Activated CD8-positive, alpha-beta memory T cell treated with anti-CD3 and anti-CD28 coated beads, Interleukin-2, amount 10 ng/mL, durations not matched to agents 7 days and 5 days (primary cell): Measurements from ENCODE around the gene DNAH5. TPM values are rescaled to one million over a fixed set of nuclear protein-coding genes. Genes with fewer than 3 reads are reported as not detected.
"Not testable (repeated sequence)": the region's sequence is repeated elsewhere in the genome, so short reads cannot be mapped to it uniquely, and the experiment has no call there.

Experiments
- ATAC-seq: fragments of 150-1000 bp; cut with Tn5 transposase; one replicate; pipeline ENCODE4 v1.10.0; 2021; ENCODE audit warnings: moderate library complexity
- CTCF ChIA-PET: fragments of 350-600 bp; sonication (Branson Sonifier 250); formaldehyde crosslinking; loops from one replicate; lab custom pipeline; 2021; ENCODE audit warnings: antibody characterized with exemption; lab: Charles Lee
- DNase-seq: peaks from one replicate; pipeline ENCODE4 v3.0.0-alpha.2; 2020
- H3K27ac Mint-ChIP-seq: one replicate; pipeline ENCODE4 v1.8.0; 2021; ENCODE audit warnings: mild to moderate bottlenecking, mixed read lengths
- H3K27me3 Mint-ChIP-seq: one replicate; pipeline ENCODE4 v1.8.0; 2021; ENCODE audit warnings: mixed read lengths
- H3K36me3 Mint-ChIP-seq: one replicate; pipeline ENCODE4 v1.8.0; 2021; ENCODE audit warnings: mild to moderate bottlenecking, mixed read lengths
- H3K4me1 Mint-ChIP-seq: one replicate; pipeline ENCODE4 v1.8.0; 2021; ENCODE audit warnings: mixed read lengths
- H3K4me3 Mint-ChIP-seq: one replicate; pipeline ENCODE4 v1.8.0; 2021; ENCODE audit warnings: mild to moderate bottlenecking, moderate library complexity, mixed read lengths
- H3K9me3 Mint-ChIP-seq: one replicate; pipeline ENCODE4 v1.8.0; 2022; ENCODE audit warnings: low read depth, mixed read lengths
- total RNA-seq, 2 experiments: library from RNA; stranded (reverse); gene quantifications; one replicate each; pipeline ENCODE4 v1.2.3, GENCODE V29; 2021

Gene DNAH5, protein sequence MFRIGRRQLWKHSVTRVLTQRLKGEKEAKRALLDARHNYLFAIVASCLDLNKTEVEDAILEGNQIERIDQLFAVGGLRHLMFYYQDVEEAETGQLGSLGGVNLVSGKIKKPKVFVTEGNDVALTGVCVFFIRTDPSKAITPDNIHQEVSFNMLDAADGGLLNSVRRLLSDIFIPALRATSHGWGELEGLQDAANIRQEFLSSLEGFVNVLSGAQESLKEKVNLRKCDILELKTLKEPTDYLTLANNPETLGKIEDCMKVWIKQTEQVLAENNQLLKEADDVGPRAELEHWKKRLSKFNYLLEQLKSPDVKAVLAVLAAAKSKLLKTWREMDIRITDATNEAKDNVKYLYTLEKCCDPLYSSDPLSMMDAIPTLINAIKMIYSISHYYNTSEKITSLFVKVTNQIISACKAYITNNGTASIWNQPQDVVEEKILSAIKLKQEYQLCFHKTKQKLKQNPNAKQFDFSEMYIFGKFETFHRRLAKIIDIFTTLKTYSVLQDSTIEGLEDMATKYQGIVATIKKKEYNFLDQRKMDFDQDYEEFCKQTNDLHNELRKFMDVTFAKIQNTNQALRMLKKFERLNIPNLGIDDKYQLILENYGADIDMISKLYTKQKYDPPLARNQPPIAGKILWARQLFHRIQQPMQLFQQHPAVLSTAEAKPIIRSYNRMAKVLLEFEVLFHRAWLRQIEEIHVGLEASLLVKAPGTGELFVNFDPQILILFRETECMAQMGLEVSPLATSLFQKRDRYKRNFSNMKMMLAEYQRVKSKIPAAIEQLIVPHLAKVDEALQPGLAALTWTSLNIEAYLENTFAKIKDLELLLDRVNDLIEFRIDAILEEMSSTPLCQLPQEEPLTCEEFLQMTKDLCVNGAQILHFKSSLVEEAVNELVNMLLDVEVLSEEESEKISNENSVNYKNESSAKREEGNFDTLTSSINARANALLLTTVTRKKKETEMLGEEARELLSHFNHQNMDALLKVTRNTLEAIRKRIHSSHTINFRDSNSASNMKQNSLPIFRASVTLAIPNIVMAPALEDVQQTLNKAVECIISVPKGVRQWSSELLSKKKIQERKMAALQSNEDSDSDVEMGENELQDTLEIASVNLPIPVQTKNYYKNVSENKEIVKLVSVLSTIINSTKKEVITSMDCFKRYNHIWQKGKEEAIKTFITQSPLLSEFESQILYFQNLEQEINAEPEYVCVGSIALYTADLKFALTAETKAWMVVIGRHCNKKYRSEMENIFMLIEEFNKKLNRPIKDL (N-terminal part only)
- not detected for total RNA-seq

DNA sequence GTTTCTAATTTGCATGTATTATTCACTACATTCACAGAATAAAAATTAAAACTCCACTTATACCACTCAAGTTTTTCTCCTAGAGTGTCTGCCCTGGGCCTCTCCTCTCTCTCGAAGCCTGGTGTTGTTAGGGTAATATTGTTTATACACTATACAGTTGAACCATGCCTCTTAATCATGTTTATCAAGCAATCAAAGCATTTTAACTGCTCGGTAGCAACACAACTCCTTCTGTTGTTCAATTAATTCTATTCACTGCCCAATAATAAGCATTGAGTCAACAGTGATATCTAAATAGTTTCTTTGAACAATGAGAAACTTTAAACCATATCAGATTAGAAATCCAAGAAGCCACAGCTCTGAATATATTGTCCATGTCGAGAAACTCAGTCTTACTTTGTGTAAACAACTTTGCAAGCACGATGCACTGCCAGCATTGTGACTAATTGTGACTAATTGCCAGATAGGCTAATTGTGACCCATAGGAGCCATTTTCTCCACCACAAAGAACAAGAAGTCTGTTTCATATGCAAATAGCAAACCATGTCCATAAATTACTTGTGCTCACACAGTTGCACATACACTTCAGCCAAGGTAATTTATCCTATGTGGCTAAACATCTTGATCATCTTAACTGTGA lies at the start of gene DNAH5:
Gene DNAH5 (minus strand): TSS at position 129 of the 640 bp plus-strand sequence. CDS start 250 bp downstream, outside the sequence.
- Mint-ChIP-seq H3K4me1 (no peaks in the 10 kb centered on the region), H3K27me3 (no peaks in the 10 kb centered on the region), H3K9me3 (peaks cover 2% of the 10 kb centered on the region), H3K4me3 (no peak within 1 kb of the TSS), H3K36me3 (no peaks in the 10 kb centered on the region), H3K27ac (no peak within 1 kb of the TSS)
- CTCF ChIA-PET: no interaction called here
- ATAC-seq: no peak
- no peak for DNase-seq

DNA sequence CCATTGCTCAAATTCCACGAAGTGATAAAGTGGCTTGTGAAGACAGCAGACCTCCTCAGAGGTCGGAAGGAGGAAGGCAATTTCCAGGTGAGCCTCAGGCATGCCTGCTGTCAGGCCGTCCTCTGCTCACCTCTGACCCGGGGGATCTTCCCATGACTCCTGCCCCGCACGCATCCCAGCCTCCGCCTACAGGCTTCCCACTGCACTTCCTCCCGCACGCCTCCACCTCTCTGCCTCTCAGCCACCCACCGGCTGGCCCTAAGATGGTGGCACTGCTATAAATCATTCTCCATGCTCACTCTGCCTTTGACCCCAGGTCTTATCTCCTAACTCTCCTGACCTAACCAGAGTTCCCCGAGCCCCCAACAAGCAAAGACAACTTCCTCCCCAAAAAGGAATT lies 49.4 kb upstream of the DNAH5 start:
- Mint-ChIP-seq H3K4me1 (no peaks in the 10 kb centered on the region), H3K9me3 (peaks cover 4% of the 10 kb centered on the region), H3K27me3 (peaks cover 3% of the 10 kb centered on the region), H3K36me3 (no peaks in the 10 kb centered on the region), H3K4me3 (no peak overlapping the region), H3K27ac (no peak overlapping the region)
- DNase-seq: no peak
- no peak for ATAC-seq
- CTCF ChIA-PET: no interaction called here

DNA sequence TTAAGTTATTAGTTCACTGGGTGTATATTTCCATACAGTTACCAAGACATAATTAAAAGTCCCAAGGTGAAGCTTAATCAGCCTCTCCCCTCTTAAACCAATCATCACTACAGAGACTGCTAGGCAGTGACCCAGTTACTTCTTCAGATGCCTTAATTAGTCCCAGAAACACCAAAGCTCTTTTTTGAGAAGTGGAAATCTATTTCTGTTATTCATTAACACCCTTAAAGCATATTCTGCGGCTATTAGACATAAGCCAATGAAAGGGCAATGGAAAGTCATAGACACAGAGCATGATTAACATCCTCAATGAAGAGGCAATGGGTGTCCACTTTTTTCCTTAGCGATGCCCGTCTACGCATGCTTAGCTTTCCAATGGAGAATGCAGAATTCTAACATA lies 48.3 kb upstream of the DNAH5 start:
- no peaks in the 10 kb centered on the region for H3K36me3 Mint-ChIP-seq
- DNase-seq (no peak), ATAC-seq (no peak)
- H3K9me3 Mint-ChIP-seq: peaks cover 4% of the 10 kb centered on the region
- peaks cover 3% of the 10 kb centered on the region for H3K27me3 Mint-ChIP-seq
- CTCF ChIA-PET: no interaction called here
- H3K4me3 Mint-ChIP-seq: no peak overlapping the region
- H3K27ac Mint-ChIP-seq: no peak overlapping the region
- no peaks in the 10 kb centered on the region for H3K4me1 Mint-ChIP-seq

DNA sequence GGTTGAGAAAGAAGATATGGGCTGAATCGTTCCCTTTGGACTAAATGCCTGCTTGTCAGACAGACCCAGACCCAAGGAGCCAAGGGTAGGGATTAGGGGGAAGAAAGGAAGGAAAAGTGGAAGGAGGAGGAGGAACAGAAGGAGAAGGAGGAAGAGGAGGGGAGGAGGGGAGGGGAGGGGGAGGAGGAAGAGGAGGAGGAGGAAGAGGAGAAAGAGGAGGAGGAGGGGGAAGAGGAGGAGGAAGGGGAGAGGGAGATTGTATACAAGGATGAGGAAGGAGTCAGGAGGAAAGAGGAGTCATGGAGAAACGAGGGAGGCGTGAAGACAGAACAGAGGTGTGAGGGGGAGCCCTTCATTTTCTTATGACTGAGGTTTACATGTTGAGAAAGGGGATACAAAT lies 46.9 kb upstream of the DNAH5 start:
- Mint-ChIP-seq H3K4me3 (no peak overlapping the region), H3K9me3 (no peaks in the 10 kb centered on the region), H3K27ac (no peak overlapping the region), H3K27me3 (peaks cover 3% of the 10 kb centered on the region), H3K4me1 (no peaks in the 10 kb centered on the region), H3K36me3 (no peaks in the 10 kb centered on the region)
- CTCF ChIA-PET: no interaction called here
- ATAC-seq: no peak
- DNase-seq: no peak

DNA sequence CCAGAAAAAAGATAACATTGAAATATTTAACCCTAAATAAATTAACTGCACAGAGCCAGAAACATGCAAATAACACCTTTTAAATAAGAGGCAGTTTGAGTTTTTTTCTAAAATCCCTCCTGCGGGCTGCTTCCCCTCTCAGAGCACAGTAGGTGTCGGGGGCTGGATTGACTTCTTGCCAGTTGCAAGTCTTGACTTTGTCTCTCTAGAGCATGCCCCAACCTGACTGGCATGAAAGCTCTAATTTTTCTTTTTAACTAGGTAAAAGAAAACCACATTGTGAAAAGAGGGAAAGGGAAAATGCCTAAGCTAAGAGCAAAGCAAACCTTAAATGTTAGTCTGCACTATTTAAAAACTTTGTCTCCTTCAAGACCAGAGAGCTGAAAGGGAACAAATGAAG lies 46.4 kb upstream of the DNAH5 start:
- Mint-ChIP-seq H3K36me3 (no peaks in the 10 kb centered on the region), H3K4me3 (no peak overlapping the region), H3K27me3 (peaks cover 3% of the 10 kb centered on the region), H3K4me1 (no peaks in the 10 kb centered on the region), H3K9me3 (no peaks in the 10 kb centered on the region), H3K27ac (no peak overlapping the region)
- ATAC-seq (no peak), DNase-seq (no peak)
- CTCF ChIA-PET: interaction anchor here (0.6 kb wide), 1 partner anchor 12 kb away, joined by 3 read pairs; no protein-coding TSS in a partner anchor

DNA sequence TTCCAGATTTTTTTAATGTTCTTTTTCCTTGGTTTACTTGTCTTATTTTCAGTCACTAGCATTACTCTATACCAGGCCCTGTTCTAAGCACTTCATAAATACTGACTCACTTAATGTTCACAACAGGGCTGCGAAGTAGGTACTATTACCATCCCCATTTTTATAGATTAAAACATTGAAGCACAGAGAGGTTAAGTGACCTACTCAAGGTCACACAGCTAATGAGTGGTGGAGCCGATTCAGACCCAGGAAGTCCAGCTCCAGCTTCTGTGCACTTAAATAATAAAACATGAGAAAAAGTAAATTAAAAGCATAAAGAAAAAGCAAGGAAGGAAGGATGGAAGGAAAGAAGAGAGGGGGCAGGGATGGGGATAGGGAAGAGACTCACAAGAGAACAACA lies 45.3 kb upstream of the DNAH5 start:
- no peak overlapping the region for H3K4me3 Mint-ChIP-seq
- no peaks in the 10 kb centered on the region for H3K9me3 Mint-ChIP-seq
- CTCF ChIA-PET: no interaction called here
- ATAC-seq (no peak), DNase-seq (no peak)
- no peaks in the 10 kb centered on the region for H3K36me3 Mint-ChIP-seq
- no peaks in the 10 kb centered on the region for H3K4me1 Mint-ChIP-seq
- no peak overlapping the region for H3K27ac Mint-ChIP-seq
- H3K27me3 Mint-ChIP-seq: peaks cover 3% of the 10 kb centered on the region

DNA sequence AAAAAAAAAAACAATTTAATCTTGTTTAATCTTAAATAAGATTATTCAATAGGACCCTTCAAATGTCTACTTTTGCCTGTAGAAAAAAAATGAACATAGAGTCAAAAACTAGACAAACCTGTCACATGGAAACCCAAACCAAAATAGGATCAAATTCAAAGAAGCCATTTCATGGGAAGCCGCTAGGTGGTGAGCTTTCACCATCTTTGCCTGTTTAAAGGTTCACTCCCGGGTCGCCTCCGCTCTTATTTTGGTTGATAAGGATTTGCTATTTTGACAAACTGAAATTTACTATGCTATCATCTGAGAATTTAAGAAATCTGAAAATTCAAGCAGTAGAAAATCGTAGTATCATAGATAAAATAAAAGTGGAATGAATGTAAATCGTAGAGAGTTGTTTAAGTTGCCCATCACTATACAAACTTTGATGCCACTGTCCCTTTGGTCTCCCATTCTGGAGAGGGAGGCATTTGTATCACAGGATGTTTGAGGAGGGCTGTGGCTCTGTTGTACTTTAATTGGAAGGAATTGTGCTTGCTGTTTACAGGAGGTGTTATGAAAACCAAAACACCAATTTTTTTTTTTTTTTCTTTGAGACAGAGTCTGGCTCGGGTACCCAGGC lies 43.5 kb upstream of the DNAH5 start:
- no peak overlapping the region for H3K27ac Mint-ChIP-seq
- DNase-seq: no peak
- H3K4me1 Mint-ChIP-seq: no peaks in the 10 kb centered on the region
- no peak overlapping the region for H3K4me3 Mint-ChIP-seq
- no peaks in the 10 kb centered on the region for H3K36me3 Mint-ChIP-seq
- no peaks in the 10 kb centered on the region for H3K27me3 Mint-ChIP-seq
- CTCF ChIA-PET: interaction anchor here (0.6 to 1.0 kb wide), 2 partner anchors 282 to 364 kb away, joined by 4 read pairs; no protein-coding TSS in a partner anchor
- no peak for ATAC-seq
- H3K9me3 Mint-ChIP-seq: no peaks in the 10 kb centered on the region

DNA sequence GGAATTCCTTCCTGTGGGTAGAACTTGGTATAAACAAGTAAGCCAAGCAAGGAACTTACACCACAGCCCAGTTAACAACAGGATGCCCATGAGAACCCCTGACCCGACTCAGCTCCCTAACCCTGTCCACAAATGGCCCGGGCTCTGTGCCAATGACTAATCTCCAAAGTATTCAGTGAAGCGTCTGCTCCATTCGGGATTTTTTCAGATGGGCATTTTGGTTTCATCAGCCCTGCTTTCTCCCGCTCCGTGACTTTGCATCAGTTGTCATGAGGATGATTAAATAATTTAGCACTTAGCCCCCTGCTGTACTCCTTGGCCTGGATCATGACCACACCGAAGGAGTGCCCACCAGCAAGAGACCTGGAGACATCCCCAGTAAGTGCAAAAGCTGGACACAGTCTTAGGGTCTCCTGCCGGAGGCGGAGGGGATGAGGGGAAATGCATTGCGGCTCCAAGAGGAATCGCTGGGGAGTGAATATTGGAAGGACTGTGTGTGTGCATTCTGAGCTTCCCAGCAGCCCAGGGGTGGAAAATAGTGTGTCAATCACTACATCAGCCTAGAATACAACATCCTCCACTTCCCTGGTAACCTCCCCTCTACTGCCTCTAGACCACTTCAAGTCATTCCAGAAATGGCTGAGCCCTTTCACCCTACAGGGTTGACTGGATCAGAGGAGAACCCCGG lies 41.4 kb upstream of the DNAH5 start:
- H3K27ac Mint-ChIP-seq: no peak overlapping the region
- no peaks in the 10 kb centered on the region for H3K4me1 Mint-ChIP-seq
- H3K4me3 Mint-ChIP-seq: no peak overlapping the region
- no peaks in the 10 kb centered on the region for H3K36me3 Mint-ChIP-seq
- no peaks in the 10 kb centered on the region for H3K27me3 Mint-ChIP-seq
- DNase-seq (no peak), ATAC-seq (no peak)
- CTCF ChIA-PET: interaction anchor here (0.7 kb wide), 1 partner anchor 285 kb away, joined by 3 read pairs; no protein-coding TSS in a partner anchor
- H3K9me3 Mint-ChIP-seq: no peaks in the 10 kb centered on the region

DNA sequence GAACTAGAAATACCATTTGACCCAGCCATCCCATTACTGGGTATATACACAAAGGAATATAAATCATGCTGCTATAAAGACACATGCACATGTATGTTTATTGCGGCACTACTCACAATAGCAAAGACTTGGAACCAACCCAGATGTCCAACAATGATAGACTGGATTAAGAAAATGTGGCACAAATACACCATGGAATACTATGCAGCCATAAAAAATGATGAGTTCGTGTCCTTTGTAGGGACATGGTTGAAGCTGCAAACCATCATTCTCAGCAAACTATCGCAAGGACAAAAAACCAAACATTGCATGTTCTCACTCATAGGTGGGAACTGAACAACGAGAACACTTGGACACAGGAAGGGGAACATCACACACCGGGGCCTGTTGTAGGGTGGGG lies 40.4 kb upstream of the DNAH5 start:
- H3K27me3 Mint-ChIP-seq, H3K36me3 Mint-ChIP-seq, H3K9me3 Mint-ChIP-seq, CTCF ChIA-PET, DNase-seq, H3K4me3 Mint-ChIP-seq, H3K4me1 Mint-ChIP-seq, ATAC-seq, H3K27ac Mint-ChIP-seq: not testable (repeated sequence)

DNA sequence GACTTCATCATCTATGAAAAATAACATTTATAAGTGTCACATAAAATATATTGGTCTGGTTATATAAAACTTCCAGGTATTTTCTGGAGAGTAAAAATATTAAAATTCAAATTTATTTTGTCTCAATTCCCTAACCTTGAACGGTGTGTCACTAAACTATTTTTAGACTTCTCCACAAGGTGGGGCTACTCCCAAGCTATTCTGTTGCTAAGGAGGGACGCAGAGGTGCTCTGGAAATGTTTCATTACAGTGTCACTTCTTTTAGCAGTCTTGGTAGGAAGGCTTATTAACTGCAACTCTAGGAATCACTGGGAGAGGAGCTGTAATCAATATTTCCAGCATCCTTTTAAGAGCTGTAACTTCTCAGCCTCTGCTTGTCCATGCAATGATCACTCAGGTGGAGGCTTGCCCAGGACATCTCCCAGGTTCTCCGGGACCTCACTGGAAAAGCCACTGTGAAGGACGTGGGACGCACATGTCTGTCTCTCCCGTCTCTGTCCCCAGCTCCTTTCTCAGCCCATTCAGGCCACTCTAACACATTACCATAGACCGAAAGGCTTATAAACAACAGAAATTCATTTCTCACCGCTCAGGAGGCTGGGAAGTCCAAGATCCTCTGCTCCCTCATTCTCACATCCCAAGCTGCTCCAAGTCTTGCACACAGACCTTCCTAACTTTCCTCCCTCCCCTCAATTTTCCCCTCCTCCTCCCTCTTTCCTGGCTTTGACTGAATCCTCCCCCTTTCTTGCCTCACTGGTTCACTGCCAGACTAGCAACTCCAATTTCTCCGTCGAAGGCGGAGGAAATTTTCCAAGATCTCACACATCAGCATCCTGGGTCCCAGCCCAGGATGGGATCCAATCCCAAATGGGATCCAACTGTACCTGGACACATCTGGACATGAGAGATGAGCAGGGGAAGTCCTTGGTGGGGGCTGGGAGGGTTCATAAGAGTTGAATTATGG lies 32.7 kb upstream of the DNAH5 start:
- CTCF ChIA-PET: no interaction called here
- no peaks in the 10 kb centered on the region for H3K36me3 Mint-ChIP-seq
- H3K9me3 Mint-ChIP-seq: peaks cover 2% of the 10 kb centered on the region
- DNase-seq (no peak), ATAC-seq (no peak)
- no peaks in the 10 kb centered on the region for H3K27me3 Mint-ChIP-seq
- H3K4me1 Mint-ChIP-seq: no peaks in the 10 kb centered on the region
- no peak overlapping the region for H3K27ac Mint-ChIP-seq
- H3K4me3 Mint-ChIP-seq: no peak overlapping the region

DNA sequence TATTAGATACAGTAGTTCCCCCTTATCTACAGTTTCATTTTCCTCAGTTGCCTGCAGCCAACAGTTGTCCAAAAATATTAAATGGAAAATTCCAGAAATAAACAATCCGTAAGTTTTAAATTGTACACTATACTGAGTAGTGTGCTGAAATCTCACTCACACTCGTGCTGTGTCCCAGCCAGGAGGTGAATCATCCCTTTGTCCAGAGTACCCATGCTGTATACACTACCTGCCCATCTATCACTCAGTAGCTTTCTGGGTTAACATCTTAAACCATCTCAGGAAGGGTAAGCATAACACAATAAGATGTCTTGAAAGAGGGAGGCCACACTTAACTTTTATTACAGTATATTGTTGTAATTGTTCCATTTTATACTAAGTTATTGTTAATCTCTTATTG lies 31.7 kb upstream of the DNAH5 start:
- ATAC-seq (no peak), DNase-seq (no peak)
- CTCF ChIA-PET: no interaction called here
- Mint-ChIP-seq H3K27me3 (no peaks in the 10 kb centered on the region), H3K4me3 (no peak overlapping the region), H3K9me3 (peaks cover 2% of the 10 kb centered on the region), H3K36me3 (no peaks in the 10 kb centered on the region), H3K27ac (no peak overlapping the region), H3K4me1 (no peaks in the 10 kb centered on the region)
